B cell (primary cell): ENCODE measurements around the gene SLC35G3. TPM values are rescaled to one million over a fixed set of nuclear protein-coding genes. Genes with fewer than 3 reads are reported as not detected.

Experiments used
- ATAC-seq: fragments of 200-7000 bp; cut with Tn5 transposase; one replicate; pipeline ENCODE4 v1.10.0; 2021; ENCODE audit warnings: low read depth, mild to moderate bottlenecking, moderate number of reproducible peaks, moderate library complexity
- CTCF ChIA-PET: fragments of 350-600 bp; sonication (Branson Sonifier 250); formaldehyde crosslinking; loops from one replicate; lab custom pipeline; 2021; ENCODE audit warnings: antibody characterized with exemption, inconsistent platforms; lab: Charles Lee
- POLR2A ChIA-PET: fragments of 350-600 bp; sonication (Branson Sonifier 250); formaldehyde crosslinking; loops from one replicate; lab custom pipeline; 2021; ENCODE audit warnings: antibody characterized with exemption; lab: Charles Lee
- DNase-seq: peaks from one replicate; pipeline ENCODE4 v3.0.0; 2013
- H2AFZ ChIP-seq: 2 replicates; pipeline ENCODE4 v1.6.1; 2012; ENCODE audit warnings: mild to moderate bottlenecking, low read depth, low read length; ENCODE audit not compliant: insufficient read depth, poor library complexity, severe bottlenecking
- H3K27ac ChIP-seq, 2 donors: 1 replicate in 1 of 2; 2 replicates in 1 of 2; pipeline ENCODE4 v1.5.1; 2012 to 2013; ENCODE audit warnings: low read length in 2 of 2, mild to moderate bottlenecking in 2 of 2, moderate library complexity in 1 of 2
- H3K27me3 ChIP-seq, 4 experiments: fragments of 200-600 bp in 1 of 4; sonication (generic) in 1 of 4; replicated peaks in 1 of 4; 1 replicate in 2 of 4; 2 replicates in 2 of 4; pipeline versions ENCODE4 v1.6.1 to v1.7.0; 2013 to 2016; ENCODE audit warnings: low read length in 3 of 4, mild to moderate bottlenecking in 2 of 4, mixed read lengths in 1 of 4, moderate library complexity in 1 of 4; ENCODE audit not compliant: insufficient read depth in 4 of 4, control insufficient read depth in 3 of 4; ENCODE audit errors: control extremely low read depth in 1 of 4
- H3K36me3 ChIP-seq, 2 experiments: replicated peaks in 1 of 2; 1 replicate in 1 of 2; 2 replicates in 1 of 2; pipeline versions ENCODE4 v1.6.1 to v1.7.1; 2013; ENCODE audit warnings: low read length in 1 of 2; ENCODE audit not compliant: insufficient read depth in 2 of 2, control insufficient read depth in 1 of 2; ENCODE audit errors: control extremely low read depth in 1 of 2, extremely low read depth in 1 of 2
- H3K4me1 ChIP-seq, 2 donors: fragments of 200-600 bp in 1 of 2; sonication (generic) in 1 of 2; 1 replicate in 1 of 2; 2 replicates in 1 of 2; pipeline versions ENCODE4 v1.5.1 to v1.6.1; 2013 to 2017; ENCODE audit warnings: low read length in 2 of 2; ENCODE audit not compliant: control insufficient read depth in 2 of 2, insufficient read depth in 2 of 2
- H3K4me2 ChIP-seq: replicated peaks from 2 replicates; pipeline ENCODE3; 2012; ENCODE audit warnings: mild to moderate bottlenecking, low read depth, low read length; ENCODE audit not compliant: poor library complexity, severe bottlenecking
- H3K4me3 ChIP-seq, 5 experiments: fragments of 200-600 bp in 1 of 5; sonication (generic) in 1 of 5; 1 replicate in 3 of 5; 2 replicates in 2 of 5; pipeline versions ENCODE4 v1.5.1 to v1.7.0; 2011 to 2016; ENCODE audit warnings: low read length in 4 of 5, mild to moderate bottlenecking in 4 of 5, low read depth in 2 of 5, control low read depth in 1 of 5, moderate library complexity in 1 of 5; ENCODE audit not compliant: insufficient read depth in 1 of 5; ENCODE audit errors: control extremely low read depth in 1 of 5, extremely low read depth in 1 of 5
- H3K79me2 ChIP-seq: fragments of 200-600 bp; sonication (generic); one replicate; pipeline ENCODE4 v1.6.0; 2016; ENCODE audit warnings: low read length; ENCODE audit not compliant: control insufficient read depth, insufficient read depth
- H3K9ac ChIP-seq: fragments of 200-600 bp; sonication (generic); 2 replicates; pipeline ENCODE4 v1.6.1; 2017; ENCODE audit warnings: mild to moderate bottlenecking, low read length, moderate library complexity
- H3K9me3 ChIP-seq, 3 donors: one replicate each; pipeline versions ENCODE4 v1.6.1 to v1.7.1; 2013; ENCODE audit warnings: low read length in 2 of 3; ENCODE audit not compliant: control insufficient read depth in 2 of 3, insufficient read depth in 1 of 3; ENCODE audit errors: control extremely low read depth in 1 of 3
- H4K20me1 ChIP-seq: 2 replicates; pipeline ENCODE4 v1.6.0; 2012; ENCODE audit warnings: mild to moderate bottlenecking, low read length; ENCODE audit not compliant: insufficient read depth, control insufficient read depth, poor library complexity, severe bottlenecking
- H3K27ac Mint-ChIP-seq: one replicate; pipeline ENCODE4 v1.8.0; 2021; ENCODE audit warnings: mixed read lengths
- H3K27me3 Mint-ChIP-seq: one replicate; pipeline ENCODE4 v1.8.0; 2021; ENCODE audit warnings: mixed read lengths
- H3K4me1 Mint-ChIP-seq: one replicate; pipeline ENCODE4 v1.8.0; 2021; ENCODE audit warnings: mixed read lengths
- H3K4me3 Mint-ChIP-seq: one replicate; pipeline ENCODE4 v1.8.0; 2021; ENCODE audit warnings: mixed read lengths
- H3K9me3 Mint-ChIP-seq: one replicate; pipeline ENCODE4 v1.8.0; 2022; ENCODE audit warnings: mixed read lengths; ENCODE audit not compliant: insufficient read depth
- CTCF ChIP-seq: fragments of 200-600 bp; IDR thresholded peaks from one replicate; pipeline ENCODE4 v1.8.0; 2022; ENCODE audit warnings: antibody characterized with exemption, mild to moderate bottlenecking
- EZH2 ChIP-seq: IDR thresholded peaks from 2 replicates; pipeline ENCODE4 v1.6.1; 2012; ENCODE audit warnings: borderline replicate concordance, low read depth, mild to moderate bottlenecking, moderate library complexity, low read length; ENCODE audit not compliant: insufficient read depth, poor library complexity, severe bottlenecking
- WGBS: methylation state at CpG from one replicate; pipeline ENCODE4 v1.1.5; 2013; ENCODE audit warnings: missing lambda C conversion rate; ENCODE audit not compliant: insufficient coverage; 5-methylcytosine and 5-hydroxymethylcytosine counted together
- intact Hi-C: fragments of 100-400 bp; cut with micrococcal nuclease; formaldehyde crosslinking; loops from one replicate; pipeline ENCODE4 v1.10.0; 2022
- polyA plus RNA-seq: library from polyadenylated mRNA; depleted of rRNA; stranded (reverse); fragments of >200 nt; gene quantifications from 2 replicates; pipeline ENCODE4 v1.2.3, GENCODE V29; 2012
- total RNA-seq, 2 donors: library from RNA; stranded (reverse); fragments of 120-200 nt in 1 of 2; gene quantifications; 1 replicate in 1 of 2; 2 replicates in 1 of 2; pipeline versions ENCODE4 v1.2.3 to v1.2.4, GENCODE V29; 2013 to 2022

SLC35G3 gene
- total and polyA plus RNA-seq, 2 donors (not counting 1 experiment from before 2014, with no cell fraction given), result not detected

- TF ChIP-seq CTCF (no peak), EZH2 (no peak)
- H3K9me3 ChIP-seq, result no peaks in the 10 kb centered on the region
- no peaks in the 10 kb centered on the region for H3K36me3 ChIP-seq
- H3K9me3 Mint-ChIP-seq, result no peaks in the 10 kb centered on the region
- no peak overlapping the region for H3K9ac ChIP-seq
- H3K4me3 ChIP-seq, result no peak overlapping the region
- H3K79me2 ChIP-seq, result no peaks in the 10 kb centered on the region
- peaks cover 45% of the 10 kb centered on the region for H3K27me3 Mint-ChIP-seq
- no peak overlapping the region for H2AFZ ChIP-seq
- H4K20me1 ChIP-seq, result no peaks in the 10 kb centered on the region
- intact Hi-C loops, result no loop called here
- H3K4me2 ChIP-seq, result no peak overlapping the region
- ChIA-PET CTCF (no interaction called here), POLR2A (interaction anchor here (0.6 kb wide), 1 partner anchor 21 kb away, joined by 3 read pairs; no protein-coding TSS in a partner anchor)
- no peak overlapping the region for H3K27ac Mint-ChIP-seq
- no peak for ATAC-seq
- WGBS, result no CpG with 5 or more reads among the region's 1 CpG
- no peak overlapping the region for H3K27ac ChIP-seq
- H3K4me1 ChIP-seq, result no peaks in the 10 kb centered on the region
- peaks cover 0 to 17% (median 8%) of the 10 kb centered on the region in 4 experiments for H3K27me3 ChIP-seq
- no peak overlapping the region for H3K4me3 Mint-ChIP-seq
- DNase-seq, result no peak
- no peaks in the 10 kb centered on the region for H3K4me1 Mint-ChIP-seq
Observed at GRCh38 chr17:35229638-35230037, 35.4 kb upstream of the SLC35G3 start.

GRCh38 chr17:35227546-35227945 is 33.4 kb upstream of the SLC35G3 start:
- CTCF ChIA-PET, result no interaction called here
- Histone ChIP-seq H3K4me2 (no peak overlapping the region), H4K20me1 (no peaks in the 10 kb centered on the region), H3K4me1 (no peaks in the 10 kb centered on the region), H3K9ac (no peak overlapping the region), H3K79me2 (no peaks in the 10 kb centered on the region), H3K36me3 (no peaks in the 10 kb centered on the region), H3K27me3 (peaks cover 0 to 9% (median 5%) of the 10 kb centered on the region in 4 experiments), H3K27ac (no peak overlapping the region), H2AFZ (no peak overlapping the region), H3K9me3 (peaks cover 0 to 9% (median 3%) of the 10 kb centered on the region in 3 donors), H3K4me3 (no peak overlapping the region)
- 86% methylated on average over 1 of the region's 2 CpGs for WGBS
- ATAC-seq, result no peak
- DNase-seq, result no peak
- POLR2A ChIA-PET, result interaction anchor here (0.7 kb wide), 1 partner anchor 29 kb away, joined by 3 read pairs; no protein-coding TSS in a partner anchor
- no peak overlapping the region for H3K27ac Mint-ChIP-seq
- intact Hi-C loops, result no loop called here
- no peaks in the 10 kb centered on the region for H3K4me1 Mint-ChIP-seq
- no peak overlapping the region for H3K4me3 Mint-ChIP-seq
- no peak for TF ChIP-seq EZH2
- no peak for TF ChIP-seq CTCF
- no peaks in the 10 kb centered on the region for H3K9me3 Mint-ChIP-seq
- peaks cover 45% of the 10 kb centered on the region for H3K27me3 Mint-ChIP-seq
